Measurements from ENCODE around the gene TMEM258. TPM values are rescaled to one million over a fixed set of nuclear protein-coding genes. Genes with fewer than 3 reads are reported as not detected.

TMEM258 gene
- total and polyA plus RNA-seq, 3 donors from 2014 or later, result 46.7 to 162 (median 55.6) TPM

- no peak for TF ChIP-seq POLR2A (IDR thresholded peaks at IDR 0.05)
- no peak for TF ChIP-seq CTCF (IDR thresholded peaks at IDR 0.05)
- H3K27me3 ChIP-seq, result no peaks in the 10 kb centered on the region
- no peak for DNase-seq
- WGBS, 2 donors, result 88 to 93% methylated on average over 5 to 6 of the region's 6 CpGs
- H3K36me3 ChIP-seq (ENCODE audit: low read depth, missing control alignments), result no peaks in the 10 kb centered on the region
- H3K9me3 ChIP-seq, result no peaks in the 10 kb centered on the region
- no peak overlapping the region for H3K4me3 ChIP-seq
- intact Hi-C loops (cut with DNase I; ENCODE audit: low total_unique reads), result no loop called here
- H3K4me1 ChIP-seq, result peaks cover 18% of the 10 kb centered on the region
- H3K27ac ChIP-seq, result no peak overlapping the region
Observed at GRCh38 chr11:61775106-61775505, 17.3 kb downstream of the TMEM258 start.

GRCh38 chr11:61774411-61774810 is 18.0 kb downstream of the TMEM258 start:
- Histone ChIP-seq H3K4me3 (no peak overlapping the region), H3K9me3 (no peaks in the 10 kb centered on the region), H3K36me3 (ENCODE audit: low read depth, missing control alignments) (no peaks in the 10 kb centered on the region), H3K4me1 (peaks cover 25% of the 10 kb centered on the region), H3K27me3 (no peaks in the 10 kb centered on the region), H3K27ac (no peak overlapping the region)
- intact Hi-C loops (cut with DNase I; ENCODE audit: low total_unique reads), result no loop called here
- DNase-seq, result no peak
- TF ChIP-seq CTCF (IDR thresholded peaks at IDR 0.05), result no peak
- no peak for TF ChIP-seq POLR2A (IDR thresholded peaks at IDR 0.05)
- 62 to 80% methylated on average over 12 of the region's 12 CpGs for WGBS, 2 donors

GRCh38 chr11:61773809-61774208 is 18.6 kb downstream of the TMEM258 start:
- TF ChIP-seq POLR2A (IDR thresholded peaks at IDR 0.05) (no peak), CTCF (IDR thresholded peaks at IDR 0.05) (no peak)
- Histone ChIP-seq H3K9me3 (no peaks in the 10 kb centered on the region), H3K36me3 (ENCODE audit: low read depth, missing control alignments) (no peaks in the 10 kb centered on the region), H3K4me3 (no peak overlapping the region), H3K4me1 (peaks cover 31% of the 10 kb centered on the region), H3K27ac (no peak overlapping the region), H3K27me3 (no peaks in the 10 kb centered on the region)
- DNase-seq, result no peak
- 86 to 88% methylated on average over 14 to 16 of the region's 18 CpGs for WGBS, 2 donors
- intact Hi-C loops (cut with DNase I; ENCODE audit: low total_unique reads), result no loop called here

- WGBS, 2 donors, result 88 to 100% methylated on average over 1 to 10 of the region's 10 CpGs
- no peak for DNase-seq
- no peak overlapping the region for H3K27ac ChIP-seq
Observed at GRCh38 chr11:61773356-61773755, 19.0 kb downstream of the TMEM258 start.

More at GRCh38 chr11:61773356-61773755, 19.0 kb downstream of the TMEM258 start:
- no peak for TF ChIP-seq CTCF (IDR thresholded peaks at IDR 0.05)
- TF ChIP-seq POLR2A (IDR thresholded peaks at IDR 0.05), result no peak
- no peak overlapping the region for H3K4me3 ChIP-seq
- H3K4me1 ChIP-seq, result peaks cover 31% of the 10 kb centered on the region
- H3K36me3 ChIP-seq (ENCODE audit: low read depth, missing control alignments), result no peaks in the 10 kb centered on the region
- H3K9me3 ChIP-seq, result no peaks in the 10 kb centered on the region
- intact Hi-C loops (cut with DNase I; ENCODE audit: low total_unique reads), result no loop called here
- no peaks in the 10 kb centered on the region for H3K27me3 ChIP-seq
